Fibroblast of villous mesenchyme (primary cell): Measurements from ENCODE around the gene PRICKLE1. TPM values are rescaled to one million over a fixed set of nuclear protein-coding genes. Genes with fewer than 3 reads are reported as not detected.
"Not testable (repeated sequence)": the region's sequence is repeated elsewhere in the genome, so short reads cannot be mapped to it uniquely, and the experiment has no call there.

Source experiments
- DNase-seq: peaks from one replicate; pipeline ENCODE4 v3.0.0-alpha.2; 2010; ENCODE audit warnings: low read depth
- H3K4me3 ChIP-seq: 2 replicates; pipeline ENCODE4 v1.5.1; 2011; ENCODE audit warnings: low read depth, mild to moderate bottlenecking, low read length
- total RNA-seq: library from RNA; depleted of rRNA; stranded (reverse); fragments of >200 nt; gene quantifications from 2 replicates; pipeline ENCODE4 v1.2.3, GENCODE V29; 2012
- TF ChIP-seq, protein P1 (sequence below): IDR thresholded peaks from 2 replicates; pipeline ENCODE4 v1.5.1; 2012; ENCODE audit warnings: low read depth, mild to moderate bottlenecking, low read length; ENCODE audit not compliant: insufficient read depth

The PRICKLE1 gene
- total RNA-seq, 1 donor = 32.4 TPM

DNA sequence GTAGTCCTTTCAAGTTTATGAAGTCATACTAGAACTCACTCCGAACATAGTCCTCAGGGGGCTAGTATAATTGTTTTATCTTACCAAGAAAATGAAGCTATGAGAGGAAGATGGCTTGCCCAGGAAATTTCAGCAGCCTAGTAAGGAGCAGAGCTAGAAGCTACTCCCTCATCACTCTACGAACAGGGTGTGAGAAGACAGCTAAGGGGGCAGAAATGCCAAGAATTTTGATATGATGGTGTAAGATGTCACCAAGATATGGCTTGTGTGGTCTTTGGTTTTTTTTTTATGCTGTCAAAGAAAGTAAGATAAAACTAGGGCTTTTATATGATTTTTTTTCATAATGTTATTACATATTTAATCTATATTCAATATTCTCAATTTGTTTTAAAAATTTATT lies 47.6 kb downstream of the PRICKLE1 start:
- H3K4me3 ChIP-seq = no peak overlapping the region
- TF ChIP-seq, protein P1, sequence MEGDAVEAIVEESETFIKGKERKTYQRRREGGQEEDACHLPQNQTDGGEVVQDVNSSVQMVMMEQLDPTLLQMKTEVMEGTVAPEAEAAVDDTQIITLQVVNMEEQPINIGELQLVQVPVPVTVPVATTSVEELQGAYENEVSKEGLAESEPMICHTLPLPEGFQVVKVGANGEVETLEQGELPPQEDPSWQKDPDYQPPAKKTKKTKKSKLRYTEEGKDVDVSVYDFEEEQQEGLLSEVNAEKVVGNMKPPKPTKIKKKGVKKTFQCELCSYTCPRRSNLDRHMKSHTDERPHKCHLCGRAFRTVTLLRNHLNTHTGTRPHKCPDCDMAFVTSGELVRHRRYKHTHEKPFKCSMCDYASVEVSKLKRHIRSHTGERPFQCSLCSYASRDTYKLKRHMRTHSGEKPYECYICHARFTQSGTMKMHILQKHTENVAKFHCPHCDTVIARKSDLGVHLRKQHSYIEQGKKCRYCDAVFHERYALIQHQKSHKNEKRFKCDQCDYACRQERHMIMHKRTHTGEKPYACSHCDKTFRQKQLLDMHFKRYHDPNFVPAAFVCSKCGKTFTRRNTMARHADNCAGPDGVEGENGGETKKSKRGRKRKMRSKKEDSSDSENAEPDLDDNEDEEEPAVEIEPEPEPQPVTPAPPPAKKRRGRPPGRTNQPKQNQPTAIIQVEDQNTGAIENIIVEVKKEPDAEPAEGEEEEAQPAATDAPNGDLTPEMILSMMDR = no peak
- no peak for DNase-seq

DNA sequence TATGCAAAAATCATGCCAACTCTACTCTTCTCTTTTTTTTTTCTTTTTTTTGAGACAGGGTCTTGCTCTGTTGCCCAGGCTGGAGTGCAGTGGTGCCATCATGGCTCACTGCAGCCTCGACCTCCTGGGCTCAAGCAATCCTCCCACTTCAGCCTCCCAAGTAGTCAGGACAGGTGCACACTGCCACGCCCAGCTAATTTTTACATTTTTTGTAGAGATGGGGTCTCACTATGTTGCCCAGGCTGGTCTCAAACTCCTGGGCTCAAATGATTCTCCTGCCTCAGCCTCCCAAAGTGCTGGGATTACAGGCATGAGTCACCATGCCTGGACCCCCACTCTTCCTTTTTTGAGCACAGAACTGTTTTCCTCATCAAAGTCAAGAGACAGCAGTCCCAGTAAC lies 48.2 kb downstream of the PRICKLE1 start:
- not testable (repeated sequence) for DNase-seq, H3K4me3 ChIP-seq

- H3K4me3 ChIP-seq = no peak overlapping the region
These were observed 49.9 kb downstream of the PRICKLE1 start for GRCh38 chr12:42539696-42540095.

GRCh38 chr12:42538203-42538602 lies 51.3 kb downstream of the PRICKLE1 start:
- TF ChIP-seq, protein P1 = no peak
- no peak for DNase-seq
- H3K4me3 ChIP-seq = no peak overlapping the region

More at GRCh38 chr12:42539696-42540095, 49.9 kb downstream of the PRICKLE1 start:
- no peak for DNase-seq
- TF ChIP-seq, protein P1 = no peak

GRCh38 chr12:42534184-42534838 lies 55.2 kb downstream of the PRICKLE1 start:
- no peak overlapping the region for H3K4me3 ChIP-seq
- no peak for DNase-seq
- TF ChIP-seq, protein P1 = no peak

DNA sequence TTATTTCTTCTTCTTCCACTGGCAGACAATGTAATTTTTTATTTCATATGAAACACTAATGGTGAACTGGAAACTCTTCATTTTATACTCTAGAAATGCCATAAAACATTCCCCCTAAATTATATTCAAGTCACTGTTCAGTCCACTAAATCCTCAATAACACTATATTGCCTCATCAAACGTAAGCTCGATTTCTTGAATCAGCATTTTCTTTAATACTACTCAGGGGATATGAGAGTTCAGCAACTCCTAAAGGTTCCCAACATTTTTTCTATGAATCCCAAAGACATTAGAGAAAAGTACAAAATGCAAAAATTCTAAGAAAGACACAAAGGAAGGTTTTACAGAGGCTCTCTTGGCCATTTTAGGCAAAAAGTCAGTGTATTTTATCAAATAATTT lies 59.3 kb downstream of the PRICKLE1 start:
- no peak overlapping the region for H3K4me3 ChIP-seq
- TF ChIP-seq, protein P1 = no peak
- no peak for DNase-seq

DNA sequence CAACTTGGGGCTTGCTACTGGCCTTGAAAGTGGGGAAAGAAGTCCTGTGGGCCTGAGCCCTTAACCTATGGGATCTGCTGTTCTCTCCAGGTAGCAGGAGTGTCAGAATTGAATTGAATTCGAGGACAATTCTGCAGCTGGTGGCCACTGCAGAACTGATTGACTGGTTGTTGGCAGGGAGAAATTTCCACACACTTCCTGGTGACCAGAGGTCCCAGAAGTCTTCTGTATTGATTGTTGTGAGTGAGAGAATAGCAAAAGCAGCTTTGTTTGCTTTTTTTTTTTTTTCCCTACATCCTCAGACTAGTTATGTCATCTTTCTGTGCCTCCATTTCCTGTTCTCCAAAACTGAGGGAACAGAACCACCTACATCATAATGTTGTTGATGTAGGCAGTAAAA lies 64.1 kb downstream of the PRICKLE1 start:
- TF ChIP-seq, protein P1 = no peak
- H3K4me3 ChIP-seq = no peak overlapping the region
- no peak for DNase-seq
